HG03159 (cell line): ENCODE results near the gene ISG15.

Experiments
- ATAC-seq: cut with Tn5 transposase; IDR thresholded peaks from one replicate; pipeline ENCODE4 v1.9.1; 2021; ENCODE audit warnings: mild to moderate bottlenecking, moderate library complexity; ENCODE audit not compliant: unreplicated experiment

ISG15 gene

DNA sequence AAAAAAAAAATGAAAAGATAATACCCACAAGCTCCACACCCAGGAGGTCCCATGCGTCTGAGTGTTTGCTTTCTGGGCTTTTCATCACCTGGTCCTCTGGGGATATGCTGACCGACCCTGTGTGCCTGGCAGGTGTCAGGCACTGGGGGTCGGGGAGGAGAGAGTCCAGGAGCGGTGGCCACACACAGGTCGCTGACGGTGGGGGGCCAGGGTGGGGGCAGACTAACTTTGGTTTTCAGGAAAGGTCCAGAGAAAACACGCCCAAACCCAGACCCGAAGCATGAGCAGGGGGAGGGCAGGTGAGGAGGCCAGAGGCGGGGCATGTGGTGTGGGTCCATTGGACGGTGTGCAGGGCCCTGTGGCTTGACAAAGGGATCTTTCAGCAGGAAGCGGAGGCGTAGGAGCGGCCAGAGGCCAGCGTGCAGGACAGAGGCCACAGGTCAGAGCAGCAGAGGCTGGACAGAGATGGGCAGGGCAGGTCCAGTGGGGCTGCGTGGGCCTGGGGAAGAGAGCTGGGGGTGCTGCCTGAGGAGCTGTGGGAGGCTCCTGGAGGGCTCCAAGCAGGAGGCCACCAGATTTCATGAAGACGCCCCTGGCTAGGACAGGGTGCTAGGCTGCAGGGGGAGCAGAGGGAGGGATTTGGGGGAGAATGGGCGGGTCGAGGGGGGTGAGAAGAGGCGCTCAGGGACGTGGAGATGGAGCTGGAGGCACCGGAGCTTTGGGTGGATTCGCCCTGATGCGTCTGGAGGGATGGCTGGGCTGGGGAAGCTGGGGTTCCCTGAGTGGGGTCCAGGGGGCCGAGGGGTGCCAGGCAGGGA lies 45.0 kb downstream of the ISG15 start:
- no peak for ATAC-seq

GRCh38 chr1:1058921-1059493 lies 45.7 kb downstream of the ISG15 start:
- peak; percentile 30 for ATAC-seq

GRCh38 chr1:1059494-1060280 lies 46.4 kb downstream of the ISG15 start:
- ATAC-seq: peak; percentile 58

- ATAC-seq: no peak
Observed at GRCh38 chr1:1060281-1061000, 47.1 kb downstream of the ISG15 start.

GRCh38 chr1:1061682-1062345 lies 48.5 kb downstream of the ISG15 start:
- no peak for ATAC-seq

GRCh38 chr1:1062348-1063163 lies 49.3 kb downstream of the ISG15 start:
- no peak for ATAC-seq

DNA sequence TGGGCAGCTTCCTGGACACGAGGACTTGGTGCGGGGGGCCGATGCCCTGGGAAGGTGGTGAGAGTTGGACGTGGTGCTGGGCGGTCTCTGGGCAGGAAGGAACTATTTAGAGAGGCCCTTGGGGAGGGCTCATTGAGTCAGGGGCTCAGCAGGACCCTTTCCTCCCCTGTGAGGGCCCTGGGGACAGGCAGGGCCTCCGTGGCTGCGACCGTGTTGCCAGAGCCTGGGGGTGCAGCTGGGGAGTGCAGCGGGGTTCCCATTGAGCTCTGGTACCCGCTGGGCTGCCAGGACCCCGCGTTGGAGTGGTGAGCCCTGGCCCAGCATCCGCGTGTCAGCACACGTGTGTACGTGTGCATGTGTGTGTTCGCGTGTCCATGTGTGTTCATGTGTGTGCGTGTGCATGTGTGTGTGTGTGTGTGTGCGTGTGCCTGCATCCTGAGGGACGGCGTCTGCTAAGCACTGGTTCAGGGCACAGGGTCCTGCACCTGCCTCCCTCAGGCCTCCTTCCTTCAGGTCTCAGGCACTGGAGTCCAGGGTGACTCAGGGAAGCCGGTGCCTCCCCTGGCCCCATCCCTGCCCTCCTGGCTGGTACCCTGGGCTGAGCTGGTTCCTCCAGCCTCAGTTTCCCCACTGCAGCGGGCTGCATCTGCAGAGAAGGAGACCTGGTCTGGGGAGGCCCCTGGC lies 50.1 kb downstream of the ISG15 start:
- ATAC-seq: no peak
